Measurements from ENCODE around the gene GRID1. TPM values are rescaled to one million over a fixed set of nuclear protein-coding genes. Genes with fewer than 3 reads are reported as not detected.

GRID1 gene
- total RNA-seq, 1 donor from 2014 or later, result 0.68 TPM

GRCh38 chr10:85917601-85918000, 449.0 kb downstream of the GRID1 start:
- no peak for ATAC-seq

DNA sequence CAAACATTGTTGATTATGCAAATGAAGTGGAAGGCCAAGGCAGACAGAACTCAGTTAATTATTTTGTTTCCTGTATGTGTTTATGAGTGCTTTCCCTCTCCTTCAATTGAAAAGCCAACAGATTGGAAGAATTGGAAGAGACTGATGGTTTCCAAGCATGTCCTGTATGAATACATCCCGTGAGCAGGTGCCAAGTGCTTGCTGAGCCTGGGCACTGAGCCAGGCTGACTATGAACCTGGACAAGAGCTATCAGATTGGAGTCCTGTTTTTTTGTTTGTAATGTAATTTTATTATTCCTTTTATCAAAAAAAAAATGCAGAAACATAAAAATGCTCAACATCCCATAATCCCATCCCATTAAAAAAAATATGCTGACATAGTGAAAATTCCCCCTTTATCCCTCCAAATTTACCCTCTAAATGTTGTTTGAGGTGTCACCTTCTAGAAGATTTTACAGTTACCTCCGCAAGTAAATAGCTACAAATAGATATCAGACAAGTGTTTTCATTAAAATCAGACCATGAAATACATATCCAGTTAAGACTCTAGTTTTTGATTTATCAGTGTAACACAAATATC, 449.5 kb downstream of the GRID1 start:
- ATAC-seq, result no peak

DNA sequence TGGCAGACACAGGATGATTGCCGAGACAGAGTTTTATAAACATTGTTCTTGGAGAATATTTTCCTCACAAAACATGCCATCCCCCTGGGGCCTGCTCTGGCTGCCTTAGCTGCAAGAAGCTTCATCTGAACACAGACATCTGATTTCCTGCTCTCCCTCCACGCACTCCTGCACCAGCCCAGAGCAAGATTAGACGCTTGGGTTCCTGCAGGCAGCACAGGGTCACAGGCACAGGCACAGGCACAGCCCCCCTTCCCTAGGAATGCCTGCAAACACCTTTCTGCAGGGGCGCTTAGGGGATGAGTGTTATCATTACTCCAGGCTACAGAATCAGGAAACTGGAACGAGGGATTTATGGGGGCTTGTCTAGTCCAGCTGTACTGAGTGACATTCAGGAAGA, 450.3 kb downstream of the GRID1 start:
- ATAC-seq, result no peak

DNA sequence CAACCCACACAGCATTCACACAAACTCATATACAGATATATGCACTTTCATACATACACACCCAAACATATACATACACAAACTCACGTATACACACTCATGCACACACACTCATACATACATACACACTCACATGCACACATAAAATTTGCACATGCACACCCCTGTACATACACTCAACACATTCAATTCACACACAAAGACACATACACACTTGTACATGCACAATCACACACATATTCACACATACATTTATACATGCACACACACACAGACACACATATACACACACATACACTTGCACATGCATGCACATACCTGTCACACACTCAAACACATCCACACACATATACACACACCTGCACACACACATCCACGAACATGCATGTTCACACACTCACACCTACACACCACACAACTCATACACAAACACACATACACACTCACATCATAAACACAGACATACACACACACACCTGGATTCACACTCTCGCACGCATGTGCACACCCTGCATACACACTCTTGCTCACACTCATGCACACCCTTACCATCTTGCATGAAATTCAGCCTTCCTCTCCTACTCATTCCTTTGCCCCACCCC, 451.2 kb downstream of the GRID1 start:
- ATAC-seq, result no peak

DNA sequence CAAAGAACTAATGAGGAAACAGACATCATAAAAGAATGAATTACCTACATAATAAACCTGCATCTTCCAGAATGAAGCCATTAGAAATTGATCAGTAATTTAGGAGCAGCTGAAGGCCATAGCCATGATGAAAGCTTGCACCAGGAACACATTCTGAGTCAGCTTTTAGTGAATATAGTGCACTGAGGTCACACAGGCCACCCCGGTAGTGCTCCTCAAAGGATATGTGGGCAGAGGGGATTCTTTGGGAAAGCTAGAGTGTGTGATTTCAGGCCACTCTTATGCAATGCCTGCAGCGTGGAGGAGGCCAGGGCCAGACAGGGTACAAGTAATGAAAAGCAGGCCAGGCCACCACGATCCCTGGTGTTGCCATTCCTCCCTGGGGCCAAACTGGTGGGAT, 451.9 kb downstream of the GRID1 start:
- no peak for ATAC-seq

- ATAC-seq, result no peak
Observed at GRCh38 chr10:85908462-85908861, 458.1 kb downstream of the GRID1 start.

DNA sequence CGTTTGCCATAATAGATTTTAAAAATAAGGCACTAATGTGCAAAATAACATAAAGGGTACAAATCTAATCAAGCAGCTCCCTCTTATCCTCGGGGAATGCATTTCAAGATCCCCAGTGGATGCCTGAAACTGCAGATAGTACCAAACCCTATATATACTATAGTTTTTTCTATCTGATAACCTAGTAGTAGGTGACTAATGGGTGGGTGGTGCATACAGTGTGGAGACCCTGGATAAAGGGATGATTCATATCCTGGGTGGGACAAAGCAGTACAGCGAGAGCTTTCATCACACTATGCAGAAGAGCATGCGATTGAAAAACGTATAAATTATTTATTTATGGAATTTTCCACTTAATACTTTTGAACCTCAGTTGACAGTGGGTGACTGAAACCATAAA, 464.5 kb downstream of the GRID1 start:
- ATAC-seq, result no peak

DNA sequence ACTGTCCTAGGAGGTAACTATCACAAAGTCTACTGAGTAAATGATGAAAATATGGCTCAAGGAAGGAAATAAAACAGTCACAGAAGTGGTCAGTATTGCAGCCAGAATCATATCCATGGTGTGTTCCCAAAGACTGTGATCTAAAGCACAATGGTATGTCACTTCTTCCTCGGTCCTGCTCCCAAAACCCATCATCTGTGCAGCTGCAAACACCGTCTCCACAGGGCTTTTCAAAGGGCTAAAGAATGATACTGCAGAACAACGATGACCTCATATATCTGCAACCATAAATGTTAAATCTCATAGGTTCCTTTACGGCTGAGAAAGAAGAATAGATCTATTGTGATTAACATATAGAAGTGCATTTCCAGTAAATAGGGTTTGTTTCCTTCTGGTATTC, 465.0 kb downstream of the GRID1 start:
- no peak for ATAC-seq

- ATAC-seq, result no peak
Observed at GRCh38 chr10:85900487-85900886, 466.1 kb downstream of the GRID1 start.

DNA sequence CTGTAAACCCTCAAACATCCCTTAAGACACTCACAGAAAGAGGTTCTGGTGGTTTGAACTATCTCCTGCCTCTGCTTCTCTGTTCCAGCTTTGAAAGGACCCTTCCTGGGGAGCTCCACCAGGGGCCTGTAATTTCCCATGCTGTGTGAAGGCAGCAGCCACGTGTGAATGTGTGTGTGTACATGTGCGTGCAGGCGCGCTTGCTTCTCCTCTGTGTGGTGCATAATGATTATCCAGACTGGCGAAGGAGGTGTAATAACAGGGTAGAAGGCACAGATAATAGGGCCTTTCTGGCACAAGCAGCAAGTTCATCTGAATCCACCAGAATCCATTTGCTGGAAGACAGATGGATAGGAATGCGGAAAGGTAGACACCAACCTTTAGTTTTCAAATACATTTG, 466.5 kb downstream of the GRID1 start:
- no peak for ATAC-seq

- no peak for ATAC-seq
Observed at GRCh38 chr10:85891472-85891871, 475.1 kb downstream of the GRID1 start.

- ATAC-seq, result no peak
Observed at GRCh38 chr10:85888559-85888958, 478.0 kb downstream of the GRID1 start.

DNA sequence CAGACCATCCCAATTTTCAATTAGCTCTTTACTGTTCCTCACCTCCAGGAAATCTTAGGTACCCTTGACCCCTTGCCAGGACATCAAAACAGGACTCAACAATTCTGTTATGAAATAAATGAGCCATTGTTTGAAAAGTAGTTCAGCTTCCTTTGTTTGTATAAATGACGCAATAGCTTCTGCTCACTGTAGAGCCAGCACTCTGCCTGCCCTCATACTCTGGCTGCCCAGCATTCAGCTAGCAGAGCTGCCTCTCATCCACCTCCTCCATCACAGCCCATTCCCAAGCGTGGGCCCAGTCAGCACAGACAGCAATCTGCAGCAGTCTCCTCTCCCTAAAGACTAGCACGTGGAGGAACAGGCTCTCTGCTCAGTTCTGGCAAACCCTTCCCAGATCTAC, 478.6 kb downstream of the GRID1 start:
- peak; percentile 48 for ATAC-seq

DNA sequence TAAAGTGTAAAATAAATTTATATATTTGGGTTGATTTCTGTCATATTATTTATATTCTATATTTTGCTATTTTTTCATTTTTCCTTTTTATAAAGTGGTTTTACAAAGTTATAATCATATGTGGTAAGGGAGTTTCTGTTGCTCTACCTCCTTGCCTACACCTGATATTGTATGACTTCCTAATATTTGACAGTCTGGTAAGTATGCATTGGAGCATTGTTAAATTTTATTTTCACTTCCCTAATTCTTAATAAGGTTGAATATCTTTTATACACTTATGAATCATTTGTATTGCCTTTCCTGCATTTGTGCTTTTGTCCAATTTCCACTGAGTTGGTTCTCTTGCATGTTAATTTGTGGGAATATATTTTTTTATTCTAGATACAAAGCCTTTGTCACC, 492.4 kb downstream of the GRID1 start:
- no peak for ATAC-seq

- ATAC-seq, result no peak
Observed at GRCh38 chr10:85873063-85873462, 493.5 kb downstream of the GRID1 start.

DNA sequence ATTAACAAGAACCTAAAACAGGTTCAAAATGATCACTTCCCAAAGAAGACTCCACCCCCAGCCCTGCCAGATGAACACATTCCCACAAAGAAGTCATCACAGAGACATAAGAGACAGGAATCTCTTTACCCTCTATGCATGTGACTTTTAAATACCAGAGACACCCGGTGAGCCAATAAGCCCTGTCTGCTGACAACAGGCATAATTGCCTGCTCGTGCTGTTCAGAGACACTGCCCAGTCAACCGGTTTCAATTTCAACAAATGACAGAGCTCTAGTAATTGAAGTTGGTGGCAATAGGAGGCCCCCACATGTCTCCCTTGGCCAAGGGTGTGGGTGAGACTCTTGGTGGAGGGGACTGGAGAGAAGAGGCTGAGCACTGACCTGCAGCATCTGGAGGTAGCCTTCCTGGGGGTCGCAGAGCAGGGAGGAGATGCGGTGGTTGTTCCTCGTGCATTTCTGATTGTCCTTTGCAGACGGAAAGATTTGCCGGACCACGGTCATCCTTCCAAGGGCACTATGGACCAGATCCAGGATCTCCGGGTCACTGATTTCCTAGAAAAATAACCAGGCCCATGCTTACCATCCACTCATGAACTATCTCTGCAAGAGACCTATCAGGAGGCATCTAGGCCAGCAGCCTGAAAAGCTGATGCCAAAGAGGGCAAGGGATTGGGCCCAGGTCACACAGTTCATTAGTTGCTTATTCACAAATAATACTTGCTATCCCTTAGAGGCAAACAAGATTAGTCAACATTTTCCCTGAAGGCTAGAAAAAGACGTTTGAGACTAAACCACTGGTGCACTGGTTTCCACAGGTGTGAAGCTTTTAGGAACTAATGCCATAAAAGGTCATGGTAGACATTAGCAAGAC, 497.7 kb downstream of the GRID1 start:
- ATAC-seq, result no peak

DNA sequence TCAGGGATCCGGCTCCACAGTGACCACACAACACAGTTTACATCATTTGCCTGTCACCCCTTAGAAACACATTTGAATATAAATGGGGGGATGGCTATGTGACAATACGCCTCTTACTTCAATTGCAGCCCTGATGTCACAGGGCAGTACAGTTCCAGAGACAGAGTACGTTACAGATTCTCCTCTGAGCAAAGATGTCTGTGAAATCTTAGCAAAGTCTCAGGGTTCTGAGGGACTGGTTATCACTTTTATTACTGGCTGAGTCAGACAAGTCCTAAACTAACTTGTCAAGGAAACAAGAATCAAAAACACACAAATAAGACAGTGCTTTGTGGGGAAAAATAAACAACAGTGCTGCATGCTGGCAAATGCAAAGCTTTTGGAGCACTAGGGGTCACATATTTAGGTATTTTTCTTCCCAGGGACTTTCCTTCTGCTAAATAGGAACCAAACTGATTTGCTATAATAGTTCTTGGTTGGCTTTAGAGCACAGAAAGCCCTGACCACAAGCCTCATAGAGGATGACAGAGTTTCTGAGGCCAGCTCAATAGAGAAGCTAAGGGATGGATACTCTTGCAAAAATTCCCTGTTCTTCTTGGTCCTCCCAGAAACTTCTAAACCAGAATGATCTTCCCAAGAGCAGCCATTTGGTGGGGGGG, 501.6 kb downstream of the GRID1 start:
- no peak for ATAC-seq

- no peak for ATAC-seq
Observed at GRCh38 chr10:85864173-85864549, 502.4 kb downstream of the GRID1 start.

DNA sequence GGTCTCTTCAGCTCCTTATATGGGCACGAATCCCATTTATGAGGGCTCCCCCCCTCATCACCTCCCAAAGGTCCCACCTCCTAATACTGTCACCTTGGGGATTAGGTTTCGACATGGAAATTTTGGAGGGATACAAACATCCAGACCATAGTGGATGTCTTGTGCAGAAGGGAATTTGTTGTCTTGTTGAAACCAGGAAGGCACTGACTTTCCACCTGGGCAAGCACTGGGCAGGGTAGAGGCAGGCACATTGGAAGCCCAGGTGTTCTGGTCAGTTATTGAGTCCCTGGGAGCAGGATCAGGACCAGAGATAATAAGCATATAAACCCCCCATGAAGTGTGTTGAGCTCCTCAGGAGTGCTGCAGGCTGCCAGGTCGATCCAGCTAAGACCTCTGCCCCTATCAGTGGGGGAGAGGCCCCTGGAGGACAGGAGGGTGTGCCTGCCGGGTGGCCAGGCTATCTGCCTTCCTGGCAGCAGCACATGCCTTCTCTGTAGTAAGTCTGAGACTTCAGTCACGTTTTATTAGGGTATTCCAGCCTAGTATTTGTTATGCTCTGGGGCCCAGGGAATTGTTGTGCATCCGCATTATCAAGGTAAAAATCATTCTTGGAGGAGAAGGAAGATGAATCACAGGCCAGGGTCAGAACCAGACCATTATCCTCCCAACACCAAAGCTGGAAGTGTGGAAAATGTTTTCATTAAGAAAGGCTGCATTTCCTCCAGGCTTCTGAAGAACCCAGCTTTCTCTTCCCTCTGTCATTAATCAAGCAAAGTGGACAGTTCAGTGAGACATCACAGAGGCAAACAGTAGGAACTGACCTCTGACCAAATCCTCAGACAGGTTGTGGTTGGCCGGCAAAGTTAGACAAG, 503.1 kb downstream of the GRID1 start:
- no peak for ATAC-seq

DNA sequence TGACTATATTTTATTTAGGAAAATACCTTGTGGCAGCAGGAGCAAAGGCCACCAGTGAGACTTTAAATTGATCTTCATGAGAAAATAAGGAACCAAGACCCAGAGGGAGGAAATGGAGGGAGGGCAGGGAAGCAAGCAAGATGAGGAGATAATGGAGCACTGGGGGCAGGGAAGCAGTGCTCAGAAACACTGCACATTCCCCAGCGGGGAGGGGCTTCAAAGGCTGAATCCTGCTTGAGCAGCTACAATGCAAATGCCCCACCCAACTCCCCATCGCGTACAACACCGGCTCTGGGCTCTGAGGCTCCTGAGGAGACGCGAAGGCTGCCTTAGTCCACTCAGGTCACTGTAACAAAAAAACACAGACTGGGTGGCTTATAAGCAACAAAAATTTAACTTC, 503.8 kb downstream of the GRID1 start:
- no peak for ATAC-seq

GRCh38 chr10:85861513-85862197, 504.9 kb downstream of the GRID1 start:
- ATAC-seq, result no peak

DNA sequence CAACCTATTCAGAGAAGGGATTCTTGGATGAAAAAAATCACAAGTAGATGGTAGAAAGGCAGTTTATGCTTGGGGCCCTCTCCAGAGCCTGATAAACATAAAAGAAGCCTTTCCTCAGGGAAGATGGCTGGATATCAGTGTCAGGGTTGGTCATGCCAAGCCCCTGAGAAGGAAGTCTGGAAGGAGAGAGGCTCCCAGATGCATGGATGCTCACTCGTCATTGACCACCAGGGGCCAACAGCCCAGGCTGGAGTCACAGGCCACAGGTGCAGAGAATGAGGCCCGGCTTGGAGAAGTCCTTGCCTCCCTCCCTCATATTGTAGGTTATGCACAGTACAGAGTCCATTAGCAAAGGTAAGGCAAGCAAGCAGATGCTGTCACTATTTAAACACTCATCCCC, 506.7 kb downstream of the GRID1 start:
- ATAC-seq, result no peak
